ENCODE results near the gene DCUN1D4. TPM values are rescaled to one million over a fixed set of nuclear protein-coding genes. Genes with fewer than 3 reads are reported as not detected.

The DCUN1D4 gene
- total RNA-seq, 1 donor from 2014 or later, result 86.9 TPM

GRCh38 chr4:51867689-51868448, 24.9 kb downstream of the DCUN1D4 start:
- no peaks in the 10 kb centered on the region for H3K4me1 Mint-ChIP-seq (ENCODE audit: low read depth, unreplicated experiment)
- DNase-seq, result no peak

DNA sequence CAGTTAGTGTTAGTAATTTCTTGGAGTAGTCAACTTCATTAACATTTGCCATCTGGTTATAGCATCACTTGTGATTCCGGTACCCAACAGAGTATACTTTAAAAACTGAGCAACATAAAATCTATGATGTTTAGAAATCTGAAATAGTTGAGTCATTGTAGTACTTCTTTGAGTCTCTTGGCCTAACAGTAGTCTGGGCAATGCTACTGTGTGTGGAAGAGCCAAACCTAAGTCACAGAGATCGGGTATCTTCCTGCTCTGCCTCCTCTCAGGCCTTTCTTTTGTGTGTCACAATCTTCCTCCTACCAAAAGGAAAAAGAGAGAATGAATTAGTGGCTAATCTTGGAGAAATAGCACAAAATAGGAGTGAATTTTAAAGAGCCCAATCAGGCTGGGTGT, 25.5 kb downstream of the DCUN1D4 start:
- DNase-seq, result no peak
- H3K27me3 Mint-ChIP-seq (ENCODE audit: unreplicated experiment), result peaks cover 6% of the 10 kb centered on the region
- no peaks in the 10 kb centered on the region for H3K4me1 Mint-ChIP-seq (ENCODE audit: low read depth, unreplicated experiment)
- H3K36me3 Mint-ChIP-seq (ENCODE audit: unreplicated experiment), result no peaks in the 10 kb centered on the region
- no peak overlapping the region for H3K27ac Mint-ChIP-seq (ENCODE audit: unreplicated experiment)
- H3K4me3 Mint-ChIP-seq (ENCODE audit: unreplicated experiment), result no peak overlapping the region
- H3K9me3 Mint-ChIP-seq (ENCODE audit: unreplicated experiment), result peaks cover 2% of the 10 kb centered on the region
- no peak for TF ChIP-seq CTCF (IDR thresholded peaks at IDR 0.05; ENCODE audit: partially characterized antibody, unreplicated experiment)

More at GRCh38 chr4:51867689-51868448, 24.9 kb downstream of the DCUN1D4 start:
- Mint-ChIP-seq H3K4me3 (ENCODE audit: unreplicated experiment) (no peak overlapping the region), H3K27ac (ENCODE audit: unreplicated experiment) (no peak overlapping the region), H3K9me3 (ENCODE audit: unreplicated experiment) (peaks cover 2% of the 10 kb centered on the region), H3K27me3 (ENCODE audit: unreplicated experiment) (peaks cover 6% of the 10 kb centered on the region), H3K36me3 (ENCODE audit: unreplicated experiment) (no peaks in the 10 kb centered on the region)
- no peak for TF ChIP-seq CTCF (IDR thresholded peaks at IDR 0.05; ENCODE audit: partially characterized antibody, unreplicated experiment)

DNA sequence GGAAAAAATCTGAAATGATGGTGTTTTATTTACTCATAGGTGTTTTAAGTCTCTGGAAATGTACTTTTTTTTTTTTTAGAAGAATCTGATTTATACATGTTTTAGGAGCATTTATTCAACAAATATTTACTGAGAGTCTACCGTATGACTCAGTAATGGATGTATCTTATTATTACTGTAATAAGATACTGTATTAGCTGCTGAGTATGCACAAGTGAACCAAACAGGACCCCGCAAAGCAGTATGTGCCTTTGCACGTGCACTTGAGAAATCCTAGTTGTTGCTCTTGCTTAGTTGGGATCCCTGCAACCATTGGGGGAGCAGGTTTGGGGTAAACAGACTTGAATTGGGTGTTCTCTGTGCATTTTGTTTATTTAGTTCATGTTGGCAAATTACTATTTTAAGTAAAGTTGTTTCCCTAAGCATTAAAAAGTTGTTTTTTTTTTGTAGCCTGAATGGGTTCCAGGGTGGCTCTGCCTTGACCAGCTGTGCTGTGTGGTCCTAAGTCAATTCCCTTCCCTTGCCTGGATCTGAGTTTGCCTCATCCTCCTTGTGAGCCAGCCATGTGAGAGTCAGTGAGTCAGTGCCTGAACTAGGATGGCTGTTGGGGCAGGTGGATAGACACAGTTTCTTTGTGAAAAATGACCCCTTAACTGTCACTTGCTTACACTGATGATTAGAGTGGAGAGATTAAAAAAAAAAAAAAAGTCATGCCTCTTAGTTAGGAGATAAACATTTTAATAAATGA, 27.7 kb downstream of the DCUN1D4 start:
- no peak for TF ChIP-seq CTCF (IDR thresholded peaks at IDR 0.05; ENCODE audit: partially characterized antibody, unreplicated experiment)
- no peak overlapping the region for H3K4me3 Mint-ChIP-seq (ENCODE audit: unreplicated experiment)
- peaks cover 6% of the 10 kb centered on the region for H3K27me3 Mint-ChIP-seq (ENCODE audit: unreplicated experiment)
- no peaks in the 10 kb centered on the region for H3K36me3 Mint-ChIP-seq (ENCODE audit: unreplicated experiment)
- H3K4me1 Mint-ChIP-seq (ENCODE audit: low read depth, unreplicated experiment), result no peaks in the 10 kb centered on the region
- DNase-seq, result no peak
- H3K9me3 Mint-ChIP-seq (ENCODE audit: unreplicated experiment), result peaks cover 2% of the 10 kb centered on the region
- H3K27ac Mint-ChIP-seq (ENCODE audit: unreplicated experiment), result no peak overlapping the region

DNA sequence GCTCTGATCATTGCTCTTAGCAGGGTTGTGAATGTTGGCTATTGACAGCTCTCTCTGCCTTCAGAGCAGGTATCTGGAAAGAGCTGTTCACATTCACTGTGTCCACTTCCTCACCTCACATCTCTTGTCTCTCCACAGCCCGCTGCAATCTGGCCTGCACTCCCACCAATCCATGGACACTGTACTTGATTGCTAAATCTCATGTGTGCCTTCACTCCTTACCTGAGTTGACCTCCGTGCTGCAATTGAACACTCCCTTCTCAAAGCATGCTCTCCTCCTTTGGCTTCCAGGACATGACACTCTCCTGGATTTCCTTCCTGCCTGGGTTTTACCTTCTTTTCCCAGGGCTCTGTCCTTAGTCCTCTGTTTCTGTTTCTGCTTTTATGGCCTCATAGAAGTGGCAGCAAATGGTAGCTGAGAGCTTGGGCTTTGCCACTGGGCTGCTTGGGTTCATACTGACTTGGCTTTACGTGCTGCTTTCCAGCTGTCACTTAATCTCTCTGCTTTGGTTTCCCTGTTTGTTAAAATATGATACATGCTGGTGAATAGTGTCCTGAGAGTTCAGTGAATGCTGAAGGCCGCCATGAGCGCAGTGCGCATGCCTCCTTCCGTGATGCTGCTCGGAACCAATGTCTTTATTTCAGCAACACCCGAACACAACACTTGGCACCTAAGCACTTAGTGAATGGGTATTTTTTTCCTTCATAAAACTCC, 29.5 kb downstream of the DCUN1D4 start:
- Mint-ChIP-seq H3K9me3 (ENCODE audit: unreplicated experiment) (peaks cover 2% of the 10 kb centered on the region), H3K27ac (ENCODE audit: unreplicated experiment) (peak overlapping the region; percentile 42), H3K27me3 (ENCODE audit: unreplicated experiment) (peaks cover 6% of the 10 kb centered on the region), H3K36me3 (ENCODE audit: unreplicated experiment) (no peaks in the 10 kb centered on the region), H3K4me1 (ENCODE audit: low read depth, unreplicated experiment) (no peaks in the 10 kb centered on the region), H3K4me3 (ENCODE audit: unreplicated experiment) (no peak overlapping the region)
- TF ChIP-seq CTCF (IDR thresholded peaks at IDR 0.05; ENCODE audit: partially characterized antibody, unreplicated experiment), result no peak
- no peak for DNase-seq

All from glutamatergic neuron (in vitro differentiated cells).